Measurements from ENCODE around the gene FAM174B. TPM values are rescaled to one million over a fixed set of nuclear protein-coding genes. Genes with fewer than 3 reads are reported as not detected.
"Not testable (repeated sequence)": the region's sequence is repeated elsewhere in the genome, so short reads cannot be mapped to it uniquely, and the experiment has no call there.

Gene FAM174B
- total RNA-seq, 2 experiments from 2014 or later, result 4.0 to 4.9 TPM

GRCh38 chr15:92614791-92615785 is 40.5 kb downstream of the FAM174B start:
- Mint-ChIP-seq H3K9me3 (ENCODE audit: low read depth) (no peaks in the 10 kb centered on the region), H3K4me1 (no peaks in the 10 kb centered on the region), H3K27me3 (no peaks in the 10 kb centered on the region), H3K4me3 (no peak overlapping the region), H3K27ac (no peak overlapping the region), H3K36me3 (ENCODE audit: low read depth) (no peaks in the 10 kb centered on the region)
- CTCF ChIA-PET, result no interaction called here
- POLR2A ChIA-PET, result no interaction called here
- ATAC-seq, result no peak
- intact Hi-C loops (cut with DNase I, micrococcal nuclease), result no loop called here
- DNase-seq, result no peak

GRCh38 chr15:92614301-92614700 is 41.3 kb downstream of the FAM174B start:
- intact Hi-C loops (cut with DNase I, micrococcal nuclease), result no loop called here

GRCh38 chr15:92613841-92614240 is 41.7 kb downstream of the FAM174B start:
- CTCF ChIA-PET, result interaction anchor here (1.6 kb wide), 1 partner anchor 101 kb away, joined by 5 read pairs; no protein-coding TSS in a partner anchor
- intact Hi-C loops (cut with DNase I, micrococcal nuclease), result no loop called here
- ATAC-seq, result no peak
- Mint-ChIP-seq H3K27me3 (no peaks in the 10 kb centered on the region), H3K36me3 (ENCODE audit: low read depth) (no peaks in the 10 kb centered on the region), H3K9me3 (ENCODE audit: low read depth) (no peaks in the 10 kb centered on the region), H3K27ac (no peak overlapping the region), H3K4me1 (no peaks in the 10 kb centered on the region), H3K4me3 (no peak overlapping the region)
- POLR2A ChIA-PET, result no interaction called here
- no peak for DNase-seq

More at GRCh38 chr15:92614301-92614700, 41.3 kb downstream of the FAM174B start:
- POLR2A ChIA-PET, result no interaction called here
- CTCF ChIA-PET, result no interaction called here
- H3K27ac Mint-ChIP-seq, result no peak overlapping the region
- H3K9me3 Mint-ChIP-seq (ENCODE audit: low read depth), result no peaks in the 10 kb centered on the region
- no peak for DNase-seq
- no peak overlapping the region for H3K4me3 Mint-ChIP-seq
- ATAC-seq, result no peak
- H3K27me3 Mint-ChIP-seq, result no peaks in the 10 kb centered on the region
- no peaks in the 10 kb centered on the region for H3K4me1 Mint-ChIP-seq
- no peaks in the 10 kb centered on the region for H3K36me3 Mint-ChIP-seq (ENCODE audit: low read depth)

- CTCF ChIA-PET, result interaction anchor here (1.0 to 1.6 kb wide), 2 partner anchors 9 to 102 kb away, joined by 4 to 5 read pairs; no protein-coding TSS in a partner anchor
- H3K9me3 Mint-ChIP-seq (ENCODE audit: low read depth), result no peaks in the 10 kb centered on the region
- H3K4me1 Mint-ChIP-seq, result no peaks in the 10 kb centered on the region
- no peaks in the 10 kb centered on the region for H3K36me3 Mint-ChIP-seq (ENCODE audit: low read depth)
- POLR2A ChIA-PET, result no interaction called here
- no peak overlapping the region for H3K4me3 Mint-ChIP-seq
- H3K27ac Mint-ChIP-seq, result no peak overlapping the region
- intact Hi-C loops (cut with DNase I, micrococcal nuclease), result loop anchor here (1.0 kb wide), 1 partner anchor 102 kb away; no protein-coding TSS in a partner anchor
- DNase-seq (no peak), ATAC-seq (no peak)
- H3K27me3 Mint-ChIP-seq, result no peaks in the 10 kb centered on the region
Observed at GRCh38 chr15:92612891-92613290, 42.7 kb downstream of the FAM174B start.

- H3K27ac Mint-ChIP-seq, result no peak overlapping the region
- intact Hi-C loops (cut with DNase I, micrococcal nuclease), result loop anchor here (1.0 kb wide), 1 partner anchor 103 kb away; no protein-coding TSS in a partner anchor
- ChIA-PET CTCF (interaction anchor here (0.7 to 1.6 kb wide), 3 partner anchors 8 to 158 kb away, joined by 4 to 5 read pairs (median 4); no protein-coding TSS in a partner anchor), POLR2A (no interaction called here)
- ATAC-seq (peak; percentile 33), DNase-seq (peak; percentile 31)
- H3K27me3 Mint-ChIP-seq, result no peaks in the 10 kb centered on the region
- H3K4me3 Mint-ChIP-seq, result no peak overlapping the region
- H3K36me3 Mint-ChIP-seq (ENCODE audit: low read depth), result no peaks in the 10 kb centered on the region
- H3K4me1 Mint-ChIP-seq, result no peaks in the 10 kb centered on the region
- no peaks in the 10 kb centered on the region for H3K9me3 Mint-ChIP-seq (ENCODE audit: low read depth)
Observed at GRCh38 chr15:92611995-92612745, 43.4 kb downstream of the FAM174B start.

GRCh38 chr15:92611150-92611549 is 44.4 kb downstream of the FAM174B start:
- no peak overlapping the region for H3K4me3 Mint-ChIP-seq
- intact Hi-C loops (cut with DNase I, micrococcal nuclease), result no loop called here

GRCh38 chr15:92610101-92610520 is 45.5 kb downstream of the FAM174B start:
- Mint-ChIP-seq H3K27me3 (peaks cover 1% of the 10 kb centered on the region), H3K4me1 (no peaks in the 10 kb centered on the region), H3K36me3 (ENCODE audit: low read depth) (no peaks in the 10 kb centered on the region), H3K4me3 (no peak overlapping the region), H3K27ac (no peak overlapping the region), H3K9me3 (ENCODE audit: low read depth) (no peaks in the 10 kb centered on the region)
- ChIA-PET CTCF (no interaction called here), POLR2A (no interaction called here)
- DNase-seq, result no peak
- ATAC-seq, result no peak
- intact Hi-C loops (cut with DNase I, micrococcal nuclease), result no loop called here

More at GRCh38 chr15:92611150-92611549, 44.4 kb downstream of the FAM174B start:
- ChIA-PET CTCF (no interaction called here), POLR2A (no interaction called here)
- ATAC-seq (no peak), DNase-seq (no peak)
- Mint-ChIP-seq H3K4me1 (no peaks in the 10 kb centered on the region), H3K27ac (no peak overlapping the region), H3K27me3 (no peaks in the 10 kb centered on the region), H3K36me3 (ENCODE audit: low read depth) (no peaks in the 10 kb centered on the region), H3K9me3 (ENCODE audit: low read depth) (no peaks in the 10 kb centered on the region)

GRCh38 chr15:92608866-92609700 is 46.5 kb downstream of the FAM174B start:
- Mint-ChIP-seq H3K4me1 (no peaks in the 10 kb centered on the region), H3K4me3 (no peak overlapping the region), H3K36me3 (ENCODE audit: low read depth) (no peaks in the 10 kb centered on the region), H3K27me3 (peaks cover 1% of the 10 kb centered on the region), H3K27ac (no peak overlapping the region), H3K9me3 (ENCODE audit: low read depth) (no peaks in the 10 kb centered on the region)
- ChIA-PET CTCF (interaction anchor here (0.7 kb wide), 1 partner anchor 1076 kb away, joined by 3 read pairs; no protein-coding TSS in a partner anchor), POLR2A (no interaction called here)
- intact Hi-C loops (cut with DNase I, micrococcal nuclease), result no loop called here
- DNase-seq, result no peak
- ATAC-seq, result no peak

- H3K9me3 Mint-ChIP-seq (ENCODE audit: low read depth); H3K27me3 Mint-ChIP-seq; DNase-seq; ATAC-seq; H3K36me3 Mint-ChIP-seq (ENCODE audit: low read depth); H3K4me3 Mint-ChIP-seq; POLR2A ChIA-PET; H3K27ac Mint-ChIP-seq; CTCF ChIA-PET; H3K4me1 Mint-ChIP-seq; intact Hi-C loops (cut with DNase I, micrococcal nuclease): not testable (repeated sequence)
Observed at GRCh38 chr15:92606836-92607150, 48.8 kb downstream of the FAM174B start.

GRCh38 chr15:92606126-92606835 is 49.3 kb downstream of the FAM174B start:
- Mint-ChIP-seq H3K4me3 (no peak overlapping the region), H3K9me3 (ENCODE audit: low read depth) (no peaks in the 10 kb centered on the region), H3K36me3 (ENCODE audit: low read depth) (no peaks in the 10 kb centered on the region), H3K4me1 (no peaks in the 10 kb centered on the region), H3K27ac (no peak overlapping the region), H3K27me3 (peaks cover 3% of the 10 kb centered on the region)
- intact Hi-C loops (cut with DNase I, micrococcal nuclease), result no loop called here
- CTCF ChIA-PET, result no interaction called here
- POLR2A ChIA-PET, result no interaction called here
- no peak for DNase-seq
- no peak for ATAC-seq
